ENCODE results near the gene CAPN5.

The CAPN5 gene

GRCh38 chr11:77166021-77166420 is 99.2 kb downstream of the CAPN5 start:
- no peaks in the 10 kb centered on the region for H4K20me1 ChIP-seq (ENCODE audit: control insufficient read depth, insufficient read depth, low read depth, low read length)
- TF ChIP-seq CTCF (IDR thresholded peaks at IDR 0.05; ENCODE audit: low read depth, low read length, poor library complexity, severe bottlenecking): no peak
- no peak for TF ChIP-seq EZH2phosphoT487 (IDR thresholded peaks at IDR 0.05; ENCODE audit: borderline replicate concordance, low read length)

GRCh38 chr11:77167111-77167626 is 100.4 kb downstream of the CAPN5 start:
- H3K27me3 ChIP-seq (ENCODE audit: control insufficient read depth, low read length): 0 out of 2 replicates have a peak, but pooled peaks cover 2% of the 10 kb centered on the region

More at GRCh38 chr11:77166021-77166420, 99.2 kb downstream of the CAPN5 start:
- Histone ChIP-seq H3K79me2 (ENCODE audit: control insufficient read depth, low read length) (no peaks in the 10 kb centered on the region), H3K27me3 (ENCODE audit: control insufficient read depth, low read length) (0 out of 2 replicates have a peak, but pooled peaks cover 2% of the 10 kb centered on the region), H3K9me2 (replicated peaks; ENCODE audit: control insufficient read depth, low read length) (no peaks in the 10 kb centered on the region), H3K4me2 (ENCODE audit: low read length) (no peak overlapping the region), H3K9me3 (ENCODE audit: control insufficient read depth, insufficient read depth, low read length) (no peaks in the 10 kb centered on the region), H3K27ac (ENCODE audit: low read depth, low read length) (no peak overlapping the region), H3K4me1 (ENCODE audit: control insufficient read depth, low read length) (no peaks in the 10 kb centered on the region), H3F3A (ENCODE audit: control insufficient read depth, insufficient read depth) (no peaks in the 10 kb centered on the region), H3K4me3 (ENCODE audit: low read length) (no peak overlapping the region), H3K36me3 (ENCODE audit: control insufficient read depth, low read length) (no peaks in the 10 kb centered on the region)

GRCh38 chr11:77167791-77168190 is 101.0 kb downstream of the CAPN5 start:
- 0 out of 2 replicates have a peak, but pooled peaks cover 2% of the 10 kb centered on the region for H3K27me3 ChIP-seq (ENCODE audit: control insufficient read depth, low read length)
- no peaks in the 10 kb centered on the region for H3K36me3 ChIP-seq (ENCODE audit: control insufficient read depth, low read length)
- no peaks in the 10 kb centered on the region for H3K9me2 ChIP-seq (replicated peaks; ENCODE audit: control insufficient read depth, low read length)
- no peaks in the 10 kb centered on the region for H3F3A ChIP-seq (ENCODE audit: control insufficient read depth, insufficient read depth)
- H3K79me2 ChIP-seq (ENCODE audit: control insufficient read depth, low read length): no peaks in the 10 kb centered on the region
- no peaks in the 10 kb centered on the region for H3K9me3 ChIP-seq (ENCODE audit: control insufficient read depth, insufficient read depth, low read length)
- no peak for TF ChIP-seq CTCF (IDR thresholded peaks at IDR 0.05; ENCODE audit: low read depth, low read length, poor library complexity, severe bottlenecking)
- TF ChIP-seq EZH2phosphoT487 (IDR thresholded peaks at IDR 0.05; ENCODE audit: borderline replicate concordance, low read length): no peak
- no peak overlapping the region for H3K4me3 ChIP-seq (ENCODE audit: low read length)
- H3K4me2 ChIP-seq (ENCODE audit: low read length): no peak overlapping the region
- H3K27ac ChIP-seq (ENCODE audit: low read depth, low read length): no peak overlapping the region
- H3K4me1 ChIP-seq (ENCODE audit: control insufficient read depth, low read length): no peaks in the 10 kb centered on the region
- no peaks in the 10 kb centered on the region for H4K20me1 ChIP-seq (ENCODE audit: control insufficient read depth, insufficient read depth, low read depth, low read length)

More at GRCh38 chr11:77167111-77167626, 100.4 kb downstream of the CAPN5 start:
- no peaks in the 10 kb centered on the region for H3F3A ChIP-seq (ENCODE audit: control insufficient read depth, insufficient read depth)
- H3K9me2 ChIP-seq (replicated peaks; ENCODE audit: control insufficient read depth, low read length): no peaks in the 10 kb centered on the region
- no peaks in the 10 kb centered on the region for H3K9me3 ChIP-seq (ENCODE audit: control insufficient read depth, insufficient read depth, low read length)
- H3K4me3 ChIP-seq (ENCODE audit: low read length): no peak overlapping the region
- no peaks in the 10 kb centered on the region for H4K20me1 ChIP-seq (ENCODE audit: control insufficient read depth, insufficient read depth, low read depth, low read length)
- H3K4me1 ChIP-seq (ENCODE audit: control insufficient read depth, low read length): no peaks in the 10 kb centered on the region
- no peaks in the 10 kb centered on the region for H3K79me2 ChIP-seq (ENCODE audit: control insufficient read depth, low read length)
- no peak overlapping the region for H3K4me2 ChIP-seq (ENCODE audit: low read length)
- no peaks in the 10 kb centered on the region for H3K36me3 ChIP-seq (ENCODE audit: control insufficient read depth, low read length)
- TF ChIP-seq CTCF (IDR thresholded peaks at IDR 0.05; ENCODE audit: low read depth, low read length, poor library complexity, severe bottlenecking) (no peak), EZH2phosphoT487 (IDR thresholded peaks at IDR 0.05; ENCODE audit: borderline replicate concordance, low read length) (no peak)
- H3K27ac ChIP-seq (ENCODE audit: low read depth, low read length): no peak overlapping the region
